ENCODE results near the gene NLRP7.
"Not testable (repeated sequence)": the region's sequence is repeated elsewhere in the genome, so short reads cannot be mapped to it uniquely, and the experiment has no call there.

The NLRP7 gene

GRCh38 chr19:54918499-54918898, 28.8 kb downstream of the NLRP7 start:
- no peak for DNase-seq

GRCh38 chr19:54916822-54917221, 30.5 kb downstream of the NLRP7 start:
- DNase-seq, result no peak

DNA sequence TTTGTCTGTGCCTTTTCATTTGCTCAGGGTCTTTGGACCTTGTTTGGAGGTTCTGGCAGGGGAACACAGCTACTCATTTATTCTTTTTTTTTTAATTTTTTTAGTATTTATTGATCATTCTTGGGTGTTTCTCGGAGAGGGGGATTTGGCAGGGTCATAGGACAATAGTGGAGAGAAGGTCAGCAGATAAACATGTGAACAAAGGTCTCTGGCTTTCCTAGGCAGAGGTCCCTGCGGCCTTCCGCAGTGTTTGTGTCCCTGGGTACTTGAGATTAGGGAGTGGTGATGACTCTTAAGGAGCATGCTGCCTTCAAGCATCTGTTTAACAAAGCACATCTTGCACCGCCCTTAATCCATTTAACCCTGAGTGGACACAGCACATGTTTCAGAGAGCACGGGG, 39.4 kb downstream of the NLRP7 start:
- not testable (repeated sequence) for DNase-seq

DNA sequence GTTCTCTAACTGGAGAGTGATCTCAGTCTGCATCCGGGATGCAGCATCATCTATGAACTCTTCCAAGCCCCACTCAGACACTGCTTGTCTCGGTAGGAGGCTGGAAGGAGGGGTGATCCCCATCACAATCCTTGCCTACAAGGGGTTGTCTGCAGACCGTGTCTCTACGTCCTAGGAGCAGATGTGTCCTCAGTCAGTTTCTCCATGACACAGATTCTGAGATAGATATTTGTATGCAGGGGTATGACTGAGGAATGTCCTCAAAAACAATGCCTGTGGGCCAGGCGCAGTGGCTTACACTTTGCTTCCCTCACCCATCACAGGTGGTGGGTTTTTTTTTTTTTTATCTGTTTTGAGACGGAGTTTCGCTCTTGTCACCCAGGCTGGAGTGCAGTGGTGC, 40.5 kb downstream of the NLRP7 start:
- DNase-seq, result no peak

- DNase-seq, result no peak
These were observed 41.4 kb downstream of the NLRP7 start, which contains the start of gene NCR1 for GRCh38 chr19:54905803-54906511. Gene NCR1, plus strand, starts transcription at chr19:54906148. Its CDS starts 40 bp downstream, at chr19:54906188.

GRCh38 chr19:54905421-54905802, 41.9 kb downstream of the NLRP7 start:
- DNase-seq, result no peak

DNA sequence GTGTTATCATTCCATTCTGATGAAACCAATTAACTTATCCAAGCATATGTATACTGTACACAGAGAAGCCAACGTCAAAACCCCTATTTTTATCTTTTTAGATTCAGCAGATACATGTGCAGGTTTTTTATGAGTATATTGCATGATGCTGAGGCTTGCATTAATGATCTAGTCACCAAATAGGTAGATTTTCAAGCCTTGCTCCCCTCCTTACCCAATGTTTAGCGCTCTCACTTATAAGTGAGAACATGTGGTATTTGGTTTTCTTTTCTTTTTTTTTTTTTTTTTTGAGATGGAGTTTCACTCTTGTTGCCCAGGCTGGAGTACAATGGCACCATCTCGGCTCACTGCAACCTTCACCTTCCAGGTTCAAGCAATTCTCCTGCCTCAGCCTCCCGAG, 43.1 kb downstream of the NLRP7 start:
- not testable (repeated sequence) for DNase-seq

DNA sequence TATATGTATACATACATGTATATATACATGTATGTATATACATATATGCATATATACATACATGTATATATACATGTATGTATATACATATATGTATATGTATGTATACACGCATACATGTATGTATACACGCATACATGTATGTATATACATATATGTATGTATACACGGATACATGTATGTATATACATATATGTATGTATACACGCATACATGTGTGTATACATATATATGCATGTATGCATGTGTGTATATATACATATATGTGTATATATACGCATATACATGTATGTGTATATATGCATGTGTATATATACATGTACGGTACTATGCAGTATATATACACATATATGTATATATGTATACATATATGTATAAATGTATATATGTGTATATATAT, 44.0 kb downstream of the NLRP7 start:
- no peak for DNase-seq

DNA sequence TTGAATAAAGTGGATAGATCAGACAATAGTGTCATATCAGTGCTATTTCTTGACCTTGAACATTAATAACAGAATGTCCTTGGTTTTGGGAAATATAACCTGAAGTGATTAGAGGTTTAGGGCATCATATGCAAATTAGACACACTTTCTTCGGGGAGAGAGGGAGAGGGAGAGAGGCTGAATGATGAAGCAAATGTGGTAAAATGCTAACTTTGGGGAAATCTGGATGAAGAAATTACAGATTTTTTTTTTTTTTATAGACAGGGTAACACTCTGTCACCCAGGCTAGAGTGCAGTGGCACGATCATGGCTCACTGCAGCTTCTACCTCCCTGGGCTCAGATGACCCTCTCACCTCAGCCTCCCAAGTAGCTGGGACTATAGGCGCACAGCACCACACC, 45.3 kb downstream of the NLRP7 start:
- DNase-seq, result no peak

DNA sequence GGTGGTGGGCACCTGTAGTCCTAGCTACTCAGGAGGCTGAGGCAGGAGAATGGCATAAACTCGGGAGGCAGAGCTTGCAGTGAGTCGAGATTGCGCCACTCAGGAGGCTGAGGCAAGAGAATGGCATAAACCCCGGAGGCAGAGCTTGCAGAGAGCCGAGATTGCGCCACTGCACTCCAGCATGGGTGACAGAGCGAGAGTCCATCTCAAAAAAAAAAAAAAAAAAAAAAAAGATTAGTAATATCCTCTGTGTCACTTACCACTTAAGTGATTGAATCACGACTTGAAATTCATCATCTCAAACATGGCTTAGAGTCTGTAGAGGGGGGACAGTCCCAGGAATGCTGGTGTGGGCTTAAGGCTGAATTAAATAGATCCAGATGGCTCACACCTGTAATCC, 46.2 kb downstream of the NLRP7 start:
- DNase-seq, result not testable (repeated sequence)

DNA sequence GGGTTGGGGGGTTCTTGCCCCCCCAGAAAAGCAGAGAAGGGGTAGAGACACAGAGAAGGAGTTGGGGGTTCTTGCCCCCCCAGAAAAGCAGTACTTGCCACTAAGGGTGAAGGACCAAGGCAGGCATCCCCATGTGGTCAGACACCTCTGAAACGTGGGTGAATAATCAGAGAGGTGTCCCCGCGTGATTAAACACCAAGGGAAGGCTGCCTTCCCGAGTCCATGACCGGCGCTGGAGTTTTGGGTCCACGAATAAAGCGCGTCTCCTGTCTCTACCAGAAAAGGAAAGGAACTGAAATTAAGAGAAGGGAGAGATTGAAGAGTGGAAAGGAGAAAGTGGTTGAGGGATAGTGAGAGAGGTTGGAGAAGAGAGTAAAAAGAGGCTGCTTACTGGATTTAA, 47.7 kb downstream of the NLRP7 start:
- not testable (repeated sequence) for DNase-seq

DNA sequence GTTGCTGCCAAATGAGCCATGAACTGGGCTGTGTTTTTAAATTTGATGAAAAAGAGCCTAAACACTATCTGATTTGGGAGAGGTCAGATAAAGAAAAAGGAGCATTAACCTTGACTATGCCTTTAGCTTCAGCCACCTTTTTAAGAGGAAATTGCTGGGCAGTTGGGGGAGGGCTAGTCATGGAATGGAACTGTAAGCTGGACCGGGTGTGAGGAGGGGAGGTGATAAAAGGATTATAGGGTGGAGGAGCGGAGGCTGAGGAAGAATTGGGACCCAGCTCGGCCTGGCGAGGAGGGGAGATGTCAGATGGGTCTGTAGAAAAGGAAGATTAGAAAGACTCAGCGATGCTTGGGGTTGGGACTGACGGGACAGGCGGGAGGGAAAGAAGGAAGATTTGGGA, 48.6 kb downstream of the NLRP7 start:
- not testable (repeated sequence) for DNase-seq

GRCh38 chr19:54896036-54896435, 51.3 kb downstream of the NLRP7 start:
- DNase-seq, result no peak

GRCh38 chr19:54894106-54894505, 53.2 kb downstream of the NLRP7 start:
- not testable (repeated sequence) for DNase-seq

- no peak for DNase-seq
These were observed 53.9 kb downstream of the NLRP7 start for GRCh38 chr19:54893406-54893805.

DNA sequence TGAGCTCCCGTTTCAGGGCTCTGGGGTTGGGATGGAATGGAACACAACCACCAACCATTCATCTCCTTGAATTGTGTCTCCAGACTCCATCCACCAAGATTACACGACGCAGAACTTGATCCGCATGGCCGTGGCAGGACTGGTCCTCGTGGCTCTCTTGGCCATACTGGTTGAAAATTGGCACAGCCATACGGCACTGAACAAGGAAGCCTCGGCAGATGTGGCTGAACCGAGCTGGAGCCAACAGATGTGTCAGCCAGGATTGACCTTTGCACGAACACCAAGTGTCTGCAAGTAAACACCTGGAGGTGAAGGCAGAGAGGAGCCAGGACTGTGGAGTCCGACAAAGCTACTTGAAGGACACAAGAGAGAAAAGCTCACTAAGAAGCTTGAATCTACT, 57.8 kb downstream of the NLRP7 start:
- DNase-seq, result no peak

GRCh38 chr19:54888239-54888638, 59.1 kb downstream of the NLRP7 start:
- no peak for DNase-seq

GRCh38 chr19:54883228-54883627, 64.1 kb downstream of the NLRP7 start:
- no peak for DNase-seq

DNA sequence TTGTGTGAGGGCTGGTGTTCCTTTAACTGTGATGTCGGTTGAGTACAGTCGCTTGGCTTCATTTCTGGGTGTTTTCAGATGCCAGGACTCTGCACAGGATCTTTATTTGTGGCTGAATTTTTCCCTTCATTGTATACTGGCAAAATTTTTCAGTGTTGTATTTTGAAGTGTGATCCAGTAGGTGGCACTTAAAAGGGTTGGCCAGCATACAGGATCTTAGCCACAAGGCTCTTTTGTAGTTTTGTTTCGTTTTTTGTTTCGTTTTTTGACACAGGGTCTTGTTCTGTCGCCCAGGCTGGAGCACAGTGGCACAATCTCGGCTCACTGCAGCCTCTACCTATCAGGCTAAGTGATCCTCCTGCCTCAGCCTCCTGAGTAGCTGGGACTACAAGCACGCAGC, 64.6 kb downstream of the NLRP7 start:
- no peak for DNase-seq

DNA sequence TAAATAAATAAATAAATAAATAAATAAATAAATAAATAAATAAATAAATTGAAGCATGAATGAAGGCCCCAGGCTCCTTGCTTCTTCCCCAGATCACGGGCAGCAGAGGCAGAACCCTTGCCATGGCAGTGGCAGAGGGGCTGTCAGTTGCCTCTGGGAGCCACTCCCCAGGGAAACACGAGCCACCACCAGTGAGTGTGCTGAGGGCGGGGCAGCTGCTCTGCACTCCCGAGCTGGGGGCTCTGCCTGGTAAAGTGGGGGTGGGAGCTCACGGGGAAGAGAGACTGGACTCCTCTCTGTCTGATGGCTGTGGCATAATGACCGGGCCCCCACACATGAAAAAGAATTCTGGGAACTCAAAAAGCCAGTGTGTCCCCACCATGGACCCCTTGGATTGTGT, 65.4 kb downstream of the NLRP7 start:
- DNase-seq, result no peak

- no peak for DNase-seq
These were observed 69.9 kb downstream of the NLRP7 start for GRCh38 chr19:54877471-54877870.

DNA sequence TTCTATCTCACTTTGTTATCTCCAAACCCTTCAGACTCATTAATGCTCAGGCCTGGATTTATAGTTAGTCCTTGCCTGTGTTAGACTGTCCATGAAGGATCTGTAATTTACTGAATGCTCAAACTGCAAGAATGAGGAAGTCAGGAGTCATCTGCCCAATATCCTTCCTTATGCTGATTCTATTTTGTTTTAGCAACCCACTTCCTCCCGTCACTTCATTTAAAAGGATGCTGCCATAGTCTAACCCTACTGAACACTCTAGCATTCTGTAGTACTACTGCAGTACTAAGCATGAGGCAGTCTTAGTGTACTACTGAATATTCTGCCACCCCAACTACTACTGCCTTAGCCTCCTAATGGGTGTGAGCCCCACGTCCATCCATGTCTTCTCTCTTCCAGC, 71.8 kb downstream of the NLRP7 start:
- no peak for DNase-seq

- DNase-seq, result no peak
These were observed 73.3 kb downstream of the NLRP7 start, which contains the start of gene FCAR for GRCh38 chr19:54873990-54874389. Gene FCAR, plus strand, starts transcription at chr19:54874235. Its CDS starts 55 bp downstream, at chr19:54874290.

Data from CD4-positive, alpha-beta T cell treated with Interleukin-6 for 4 hours (primary cell).